Activated B cell treated with CpG ODN at 0.5 μM for 24 hours (primary cell): ENCODE results near the gene PRKG1. TPM values are rescaled to one million over a fixed set of nuclear protein-coding genes. Genes with fewer than 3 reads are reported as not detected.

ENCODE experiments used
- ATAC-seq: fragments of 200-7000 bp; cut with Tn5 transposase; one replicate; pipeline ENCODE4 v1.10.0; 2021; ENCODE audit warnings: low read depth, mild to moderate bottlenecking, moderate library complexity
- CTCF ChIA-PET: fragments of 350-600 bp; sonication (Branson Sonifier 250); formaldehyde crosslinking; loops from one replicate; lab custom pipeline; 2021; ENCODE audit warnings: antibody characterized with exemption; lab: Charles Lee
- POLR2A ChIA-PET: fragments of 350-600 bp; sonication (Branson Sonifier 250); formaldehyde crosslinking; loops from one replicate; lab custom pipeline; 2021; ENCODE audit warnings: antibody characterized with exemption; lab: Charles Lee
- DNase-seq: peaks from one replicate; pipeline ENCODE4 v3.0.0; 2022
- H3K27ac Mint-ChIP-seq: one replicate; pipeline ENCODE4 v1.8.0; 2020; ENCODE audit warnings: mixed read lengths
- H3K27me3 Mint-ChIP-seq: one replicate; pipeline ENCODE4 v1.8.0; 2021; ENCODE audit warnings: mixed read lengths
- H3K36me3 Mint-ChIP-seq: one replicate; pipeline ENCODE4 v1.8.0; 2021; ENCODE audit warnings: low read depth, mixed read lengths
- H3K4me1 Mint-ChIP-seq: one replicate; pipeline ENCODE4 v1.8.0; 2021; ENCODE audit warnings: mixed read lengths
- H3K4me3 Mint-ChIP-seq: one replicate; pipeline ENCODE4 v1.8.0; 2020; ENCODE audit warnings: mild to moderate bottlenecking, mixed read lengths
- H3K9me3 Mint-ChIP-seq: one replicate; pipeline ENCODE4 v1.8.0; 2020; ENCODE audit warnings: mixed read lengths
- intact Hi-C: fragments of 100-400 bp; cut with micrococcal nuclease; formaldehyde crosslinking; loops from one replicate; pipeline ENCODE4 v1.15.1; 2024
- total RNA-seq: library from RNA; stranded (reverse); gene quantifications from 2 replicates; pipeline ENCODE4 v1.2.3, GENCODE V29; 2022
- TF ChIP-seq, protein P1 (sequence below): fragments of 200-600 bp; IDR thresholded peaks from one replicate; pipeline ENCODE4 v1.8.0; 2022; ENCODE audit warnings: antibody characterized with exemption, mild to moderate bottlenecking

Gene PRKG1
- total RNA-seq, 1 donor from 2014 or later, result not detected

DNA sequence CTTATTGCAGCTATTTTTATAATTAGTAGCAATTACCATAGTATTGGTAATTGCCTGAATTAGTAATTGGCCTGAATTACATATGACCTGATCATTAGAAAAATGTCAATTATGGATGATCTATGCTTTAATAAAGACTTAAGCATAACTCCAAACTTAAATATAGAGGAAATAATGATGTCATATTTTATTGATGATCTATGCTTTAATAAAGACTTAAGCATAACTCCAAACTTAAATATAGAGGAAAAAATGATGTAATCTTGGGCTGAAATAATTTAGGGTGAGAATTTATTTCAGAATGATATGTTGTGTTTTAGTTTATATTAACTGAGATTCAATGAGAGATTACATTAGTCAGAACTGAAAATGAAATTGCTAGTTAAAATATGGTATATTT lies 973.8 kb downstream of the PRKG1 start:
- no peaks in the 10 kb centered on the region for H3K9me3 Mint-ChIP-seq
- no peak overlapping the region for H3K4me3 Mint-ChIP-seq
- intact Hi-C loops, result no loop called here
- no peaks in the 10 kb centered on the region for H3K27me3 Mint-ChIP-seq
- no peak for DNase-seq
- TF ChIP-seq, protein P1, sequence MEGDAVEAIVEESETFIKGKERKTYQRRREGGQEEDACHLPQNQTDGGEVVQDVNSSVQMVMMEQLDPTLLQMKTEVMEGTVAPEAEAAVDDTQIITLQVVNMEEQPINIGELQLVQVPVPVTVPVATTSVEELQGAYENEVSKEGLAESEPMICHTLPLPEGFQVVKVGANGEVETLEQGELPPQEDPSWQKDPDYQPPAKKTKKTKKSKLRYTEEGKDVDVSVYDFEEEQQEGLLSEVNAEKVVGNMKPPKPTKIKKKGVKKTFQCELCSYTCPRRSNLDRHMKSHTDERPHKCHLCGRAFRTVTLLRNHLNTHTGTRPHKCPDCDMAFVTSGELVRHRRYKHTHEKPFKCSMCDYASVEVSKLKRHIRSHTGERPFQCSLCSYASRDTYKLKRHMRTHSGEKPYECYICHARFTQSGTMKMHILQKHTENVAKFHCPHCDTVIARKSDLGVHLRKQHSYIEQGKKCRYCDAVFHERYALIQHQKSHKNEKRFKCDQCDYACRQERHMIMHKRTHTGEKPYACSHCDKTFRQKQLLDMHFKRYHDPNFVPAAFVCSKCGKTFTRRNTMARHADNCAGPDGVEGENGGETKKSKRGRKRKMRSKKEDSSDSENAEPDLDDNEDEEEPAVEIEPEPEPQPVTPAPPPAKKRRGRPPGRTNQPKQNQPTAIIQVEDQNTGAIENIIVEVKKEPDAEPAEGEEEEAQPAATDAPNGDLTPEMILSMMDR, result no peak
- ChIA-PET CTCF (no interaction called here), POLR2A (no interaction called here)
- no peaks in the 10 kb centered on the region for H3K4me1 Mint-ChIP-seq
- H3K27ac Mint-ChIP-seq, result no peak overlapping the region
- ATAC-seq, result no peak
- no peaks in the 10 kb centered on the region for H3K36me3 Mint-ChIP-seq

DNA sequence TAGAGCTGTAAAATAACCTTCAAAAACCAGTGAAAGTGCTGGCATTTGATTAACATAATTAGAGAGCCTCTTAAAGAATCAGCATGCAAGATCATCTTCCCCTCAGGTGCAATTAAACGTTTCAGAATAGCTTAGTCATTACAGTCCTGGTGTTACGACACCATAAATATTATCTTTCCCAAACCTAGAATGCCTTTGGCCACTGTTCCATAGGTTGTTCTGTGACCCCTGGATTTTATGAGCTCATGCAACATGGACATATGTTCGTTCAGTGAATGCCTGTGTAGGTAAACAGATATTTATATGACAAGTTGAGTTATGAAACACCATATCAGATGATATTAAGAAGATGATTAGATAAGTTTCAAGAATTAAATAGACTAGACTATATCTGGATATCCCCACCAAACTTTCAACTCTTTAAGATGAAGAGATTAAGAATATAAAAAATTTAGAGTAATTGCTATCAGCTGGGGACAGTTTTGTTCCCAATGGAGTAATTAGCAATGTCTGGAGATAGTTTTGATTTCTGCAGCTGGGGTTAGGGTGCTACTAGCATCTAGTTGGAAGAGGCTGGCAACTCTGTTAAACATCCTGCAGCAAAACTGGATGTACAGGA lies 976.3 kb downstream of the PRKG1 start:
- ATAC-seq (no peak), DNase-seq (no peak)
- no peaks in the 10 kb centered on the region for H3K4me1 Mint-ChIP-seq
- POLR2A ChIA-PET, result no interaction called here
- TF ChIP-seq, protein P1, result no peak
- H3K9me3 Mint-ChIP-seq, result no peaks in the 10 kb centered on the region
- intact Hi-C loops, result no loop called here
- H3K27ac Mint-ChIP-seq, result no peak overlapping the region
- no peaks in the 10 kb centered on the region for H3K36me3 Mint-ChIP-seq
- no peaks in the 10 kb centered on the region for H3K27me3 Mint-ChIP-seq
- H3K4me3 Mint-ChIP-seq, result no peak overlapping the region
- CTCF ChIA-PET, result no interaction called here

GRCh38 chr10:52053497-52053896 lies 979.2 kb downstream of the PRKG1 start:
- intact Hi-C loops, result no loop called here
- ChIA-PET CTCF (no interaction called here), POLR2A (no interaction called here)
- no peaks in the 10 kb centered on the region for H3K4me1 Mint-ChIP-seq
- H3K36me3 Mint-ChIP-seq, result no peaks in the 10 kb centered on the region
- H3K4me3 Mint-ChIP-seq, result no peak overlapping the region
- no peaks in the 10 kb centered on the region for H3K27me3 Mint-ChIP-seq
- H3K27ac Mint-ChIP-seq, result no peak overlapping the region
- DNase-seq (no peak), ATAC-seq (no peak)
- H3K9me3 Mint-ChIP-seq, result no peaks in the 10 kb centered on the region
- TF ChIP-seq, protein P1, result no peak

GRCh38 chr10:52056291-52056690 lies 982.0 kb downstream of the PRKG1 start:
- no peak overlapping the region for H3K27ac Mint-ChIP-seq
- no peaks in the 10 kb centered on the region for H3K9me3 Mint-ChIP-seq
- intact Hi-C loops, result no loop called here
- DNase-seq (no peak), ATAC-seq (no peak)
- no peak overlapping the region for H3K4me3 Mint-ChIP-seq
- H3K36me3 Mint-ChIP-seq, result no peaks in the 10 kb centered on the region
- H3K27me3 Mint-ChIP-seq, result no peaks in the 10 kb centered on the region
- TF ChIP-seq, protein P1, result no peak
- POLR2A ChIA-PET, result no interaction called here
- CTCF ChIA-PET, result no interaction called here
- no peaks in the 10 kb centered on the region for H3K4me1 Mint-ChIP-seq

DNA sequence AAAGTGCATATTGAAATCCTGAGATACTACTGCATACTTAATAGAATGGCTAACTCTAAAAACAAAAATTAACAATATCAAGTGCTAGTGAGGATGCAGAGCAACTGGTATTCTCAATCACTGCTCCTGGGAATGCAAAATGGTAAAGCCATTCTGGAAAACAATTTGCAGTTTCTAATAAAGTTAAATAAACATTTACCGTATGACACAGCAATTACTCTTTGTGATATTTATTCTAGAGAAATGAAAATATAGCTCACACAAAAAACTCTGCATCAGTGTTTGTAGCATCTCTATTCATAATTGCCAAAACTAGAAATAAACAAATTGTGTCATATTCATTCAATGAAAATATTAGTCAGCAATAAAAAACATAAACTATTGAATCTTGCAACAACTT lies 984.8 kb downstream of the PRKG1 start:
- ChIA-PET POLR2A (no interaction called here), CTCF (no interaction called here)
- Mint-ChIP-seq H3K27ac (no peak overlapping the region), H3K4me1 (no peaks in the 10 kb centered on the region), H3K27me3 (no peaks in the 10 kb centered on the region), H3K9me3 (no peaks in the 10 kb centered on the region), H3K4me3 (no peak overlapping the region), H3K36me3 (no peaks in the 10 kb centered on the region)
- TF ChIP-seq, protein P1, result no peak
- no peak for ATAC-seq
- intact Hi-C loops, result no loop called here
- no peak for DNase-seq
